Measurements from ENCODE around the gene PPP1R15A.
A peak's percentile ranks its signal among the peaks of the same experiment; 100 is the strongest.
"Not testable (repeated sequence)": the region's sequence is repeated elsewhere in the genome, so short reads cannot be mapped to it uniquely, and the experiment has no call there.

Gene PPP1R15A

DNA sequence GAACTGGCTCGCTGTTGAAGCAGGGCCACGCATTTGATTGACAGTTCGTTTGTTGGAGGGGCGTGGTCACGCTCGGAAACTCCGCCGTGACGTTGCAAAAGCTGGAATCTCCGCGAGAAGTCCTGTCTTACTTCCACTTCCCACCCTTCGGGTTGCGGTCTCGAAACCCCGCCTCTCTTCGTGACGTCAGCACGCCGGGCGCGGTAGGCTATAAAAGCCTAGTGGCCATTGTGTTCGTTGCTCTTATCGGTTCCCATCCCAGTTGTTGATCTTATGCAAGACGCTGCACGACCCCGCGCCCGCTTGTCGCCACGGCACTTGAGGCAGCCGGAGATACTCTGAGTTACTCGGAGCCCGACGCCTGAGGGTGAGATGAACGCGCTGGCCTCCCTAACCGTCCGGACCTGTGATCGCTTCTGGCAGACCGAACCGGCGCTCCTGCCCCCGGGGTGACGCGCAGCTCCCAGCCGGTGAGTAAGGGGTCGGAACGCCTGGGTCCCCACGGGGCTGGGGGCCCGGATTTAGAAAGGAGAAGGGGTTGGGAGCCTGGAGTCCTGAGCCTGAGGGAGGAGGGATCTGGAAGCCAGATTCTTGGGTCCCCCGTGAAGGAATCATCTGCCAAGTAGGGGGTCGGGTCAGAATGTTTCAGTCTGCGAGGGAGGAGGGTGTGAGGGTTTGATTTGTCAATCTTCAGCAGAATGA, at the start of gene PPP1R15A:
PPP1R15A (plus strand) TSS at position 240 of the 702 bp plus-strand sequence. CDS start 813 bp downstream, outside the sequence.
- DNase-seq: peak; percentile 94

- no peak for DNase-seq
These were observed 49.7 kb upstream of the PPP1R15A start for GRCh38 chr19:48822514-48822913.

- no peak for DNase-seq
These were observed 45.6 kb upstream of the PPP1R15A start for GRCh38 chr19:48826606-48827020.

- DNase-seq: no peak
These were observed 42.1 kb upstream of the PPP1R15A start for GRCh38 chr19:48830088-48830487.

DNA sequence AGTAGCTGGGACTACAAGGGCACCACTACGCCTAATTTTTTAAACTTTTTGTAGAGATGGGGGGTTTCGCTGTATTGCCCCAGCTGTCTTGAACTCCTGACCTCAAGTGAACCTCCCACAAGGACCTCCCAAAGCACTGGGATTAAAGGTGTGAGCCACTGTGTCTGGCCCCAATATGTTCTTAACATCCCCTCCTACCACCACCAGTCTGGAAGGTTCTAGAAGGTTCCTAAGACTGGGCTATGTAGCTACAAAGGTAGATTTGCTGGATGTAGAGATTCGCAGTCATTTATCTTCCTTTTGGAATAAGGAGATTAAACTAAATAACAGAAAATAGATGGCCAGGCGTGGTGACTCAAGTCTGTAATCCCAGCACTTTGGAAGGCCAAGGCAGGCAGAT, 41.3 kb upstream of the PPP1R15A start:
- DNase-seq: no peak

- no peak for DNase-seq
These were observed 39.2 kb upstream of the PPP1R15A start for GRCh38 chr19:48833049-48833448.

DNA sequence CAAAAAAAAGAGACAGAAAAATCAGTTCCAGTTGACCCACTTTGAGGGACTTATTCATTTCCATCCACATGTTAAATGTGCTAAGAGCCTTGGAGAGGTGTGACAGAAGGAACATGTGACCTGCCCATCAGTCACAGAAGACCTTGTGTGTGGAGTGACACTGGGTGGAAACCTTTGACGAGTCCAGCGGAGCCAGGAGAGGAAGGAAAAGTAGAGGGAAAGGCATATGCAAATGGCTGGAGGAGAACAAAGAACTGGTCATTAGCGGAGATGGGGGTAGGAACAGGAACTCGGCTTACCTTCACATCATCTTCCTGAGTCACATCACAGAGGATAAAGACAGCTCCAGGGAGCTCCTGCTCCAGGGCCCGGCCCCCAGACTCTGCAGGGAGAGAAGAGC, 38.2 kb upstream of the PPP1R15A start:
- DNase-seq: no peak

GRCh38 chr19:48835734-48836088, 36.5 kb upstream of the PPP1R15A start:
- DNase-seq: peak; percentile 83

GRCh38 chr19:48836089-48837017, 35.9 kb upstream of the PPP1R15A start, which contains the start of gene HSD17B14:
Gene HSD17B14 (minus strand): TSS chr19:48836491. CDS start chr19:48836411, 80 bp downstream.
- DNase-seq: no peak

DNA sequence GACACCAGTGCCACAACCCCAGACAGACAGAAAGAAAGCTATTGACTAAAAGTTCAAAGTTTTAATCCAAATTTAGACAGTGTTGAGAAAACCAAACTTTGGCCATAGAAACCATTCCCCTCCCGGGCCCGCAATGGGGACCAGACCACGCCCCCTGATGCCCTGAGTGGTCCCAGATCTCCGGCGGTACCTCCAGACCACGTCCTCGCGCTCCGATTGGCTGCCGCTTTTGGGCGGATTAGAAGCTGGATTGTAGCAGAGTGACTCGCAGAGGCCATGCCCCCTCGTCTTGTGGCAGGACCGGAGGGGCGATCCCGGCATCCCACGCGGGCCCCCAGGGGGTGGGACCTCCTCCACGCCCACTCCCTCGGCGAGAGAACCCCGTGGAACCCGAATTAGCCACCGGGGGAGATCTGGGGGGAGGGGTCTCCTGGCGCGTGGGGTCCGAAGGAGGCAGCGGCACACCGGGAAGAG, 35.1 kb upstream of the PPP1R15A start:
- DNase-seq: peak; percentile 62

DNA sequence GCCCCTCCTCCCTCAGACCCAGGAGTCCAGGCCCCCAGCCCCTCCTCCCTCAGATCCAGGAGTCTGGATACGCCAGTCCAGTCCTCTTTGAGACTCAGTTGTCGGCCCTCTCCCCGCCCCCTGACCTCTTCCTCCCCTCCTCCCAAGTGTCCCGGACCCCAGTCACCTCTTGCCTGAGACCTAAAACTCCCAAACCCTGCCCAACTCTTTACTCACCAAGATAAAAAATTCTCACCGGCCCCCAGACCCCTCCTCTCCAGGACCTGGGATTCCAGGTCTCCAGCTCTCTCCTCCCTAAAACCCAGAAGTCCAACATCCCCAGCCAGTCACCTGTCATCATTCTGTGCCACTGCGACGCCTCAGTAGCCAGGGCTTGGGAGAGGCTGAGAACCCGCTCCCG, 34.5 kb upstream of the PPP1R15A start:
- no peak for DNase-seq

DNA sequence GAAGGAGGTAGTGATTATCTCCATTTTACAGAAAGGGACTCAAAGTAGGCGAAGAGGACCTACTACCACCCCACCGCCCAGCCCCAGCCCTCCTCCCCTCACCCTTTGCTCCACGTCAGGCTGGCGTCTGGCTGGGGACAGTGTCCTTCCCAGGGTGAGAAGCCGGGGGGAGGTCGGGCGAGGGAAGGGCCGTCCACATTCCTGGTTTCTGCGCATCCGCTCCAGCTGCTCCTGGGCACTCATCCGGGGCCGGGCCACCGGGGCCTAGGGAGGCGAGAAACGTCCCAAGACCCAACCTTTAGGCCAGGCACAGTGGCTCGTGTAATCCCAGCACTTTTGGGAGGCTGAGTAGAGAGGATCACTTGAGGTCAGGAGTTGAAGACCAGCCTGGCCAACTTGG, 31.2 kb upstream of the PPP1R15A start:
- no peak for DNase-seq

GRCh38 chr19:48841571-48841970, 30.6 kb upstream of the PPP1R15A start:
- no peak for DNase-seq

GRCh38 chr19:48842789-48843162, 29.4 kb upstream of the PPP1R15A start:
- no peak for DNase-seq

GRCh38 chr19:48844472-48844871, 27.7 kb upstream of the PPP1R15A start:
- DNase-seq: no peak

DNA sequence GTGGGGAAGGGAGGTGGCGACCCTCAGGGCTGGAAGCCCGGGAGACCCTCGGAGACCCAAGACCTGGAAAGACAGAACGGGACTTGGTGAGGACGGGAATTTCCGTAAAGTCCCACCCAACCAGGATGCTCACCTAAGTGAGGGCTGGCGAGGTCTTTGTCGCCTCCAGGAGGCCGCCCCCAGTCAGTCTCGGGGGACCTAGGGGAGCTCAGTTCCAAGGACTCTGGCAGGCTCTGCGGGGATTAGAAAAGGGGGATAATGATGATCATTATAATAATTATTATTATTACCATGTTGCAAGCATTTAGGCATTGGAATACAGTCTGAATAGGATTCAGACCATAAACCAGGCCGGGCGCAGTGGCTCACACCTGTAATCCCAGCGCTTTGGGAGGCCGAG, 26.8 kb upstream of the PPP1R15A start:
- DNase-seq: no peak

DNA sequence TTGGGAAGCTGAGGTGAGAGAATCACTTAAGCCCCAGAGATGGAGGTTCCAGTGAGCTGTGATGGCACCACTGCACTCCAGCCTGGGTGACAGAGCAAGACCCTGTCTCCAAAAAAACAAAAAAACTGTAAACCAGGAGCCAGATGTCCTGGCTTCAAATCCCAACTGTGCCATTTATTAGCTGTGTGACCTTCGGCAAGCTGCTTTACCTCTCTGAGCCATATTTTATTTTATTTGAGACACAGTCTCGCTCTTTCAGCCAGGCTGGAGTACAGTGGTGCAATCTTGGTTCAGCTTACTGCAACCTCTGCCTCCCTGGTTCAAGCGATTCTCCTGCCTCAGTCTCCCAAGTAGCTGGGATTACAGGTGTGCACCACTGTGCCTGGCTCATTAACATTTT, 25.6 kb upstream of the PPP1R15A start:
- not testable (repeated sequence) for DNase-seq

DNA sequence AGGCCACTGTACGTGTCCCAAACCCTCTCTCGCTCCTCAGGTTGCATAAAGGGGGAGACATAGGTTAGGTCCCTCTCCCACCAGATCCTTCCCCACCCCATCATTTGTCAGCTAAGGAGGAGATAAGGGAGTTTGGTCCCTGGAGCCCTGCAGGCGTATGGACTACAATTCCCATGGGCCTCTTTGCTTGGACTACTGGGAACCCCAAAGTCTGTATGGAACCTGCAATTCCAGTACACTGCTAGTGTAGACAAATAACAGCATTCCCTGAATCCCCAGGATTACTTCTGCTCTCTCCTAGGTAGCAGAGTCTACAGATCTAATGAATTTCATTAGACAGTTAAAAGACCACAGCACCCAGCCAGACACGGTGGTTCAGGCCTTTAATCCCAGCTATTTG, 19.9 kb upstream of the PPP1R15A start:
- no peak for DNase-seq

- no peak for DNase-seq
These were observed 18.7 kb upstream of the PPP1R15A start for GRCh38 chr19:48853483-48853882.

- DNase-seq: no peak
These were observed 18.1 kb upstream of the PPP1R15A start for GRCh38 chr19:48854103-48854502.

DNA sequence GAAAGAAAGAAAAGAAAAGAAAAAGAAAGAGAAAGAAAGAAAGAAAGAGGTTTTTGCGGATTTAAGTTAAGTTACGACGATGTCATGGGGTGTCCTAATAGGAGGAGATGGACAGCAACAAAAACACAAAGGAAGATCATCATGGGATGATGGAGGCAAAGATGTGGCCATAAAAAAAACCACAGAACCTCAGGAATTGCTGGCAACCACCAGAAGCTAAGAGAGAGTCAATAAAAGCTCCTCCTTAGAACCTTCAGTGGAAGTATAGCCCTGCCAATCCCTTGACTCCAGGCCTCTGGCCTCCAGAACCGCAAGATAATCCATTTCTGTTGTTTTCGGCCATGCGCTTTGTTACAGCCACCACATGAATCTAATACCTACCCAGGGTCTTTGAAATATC, 15.3 kb upstream of the PPP1R15A start:
- DNase-seq: no peak

GRCh38 chr19:48858984-48859710, 13.1 kb upstream of the PPP1R15A start:
- no peak for DNase-seq

Measured in DMS79 (cell line).